ENCODE measurements around the gene C6orf120.
A peak's percentile ranks its signal among the peaks of the same experiment; 100 is the strongest.

Gene C6orf120

DNA sequence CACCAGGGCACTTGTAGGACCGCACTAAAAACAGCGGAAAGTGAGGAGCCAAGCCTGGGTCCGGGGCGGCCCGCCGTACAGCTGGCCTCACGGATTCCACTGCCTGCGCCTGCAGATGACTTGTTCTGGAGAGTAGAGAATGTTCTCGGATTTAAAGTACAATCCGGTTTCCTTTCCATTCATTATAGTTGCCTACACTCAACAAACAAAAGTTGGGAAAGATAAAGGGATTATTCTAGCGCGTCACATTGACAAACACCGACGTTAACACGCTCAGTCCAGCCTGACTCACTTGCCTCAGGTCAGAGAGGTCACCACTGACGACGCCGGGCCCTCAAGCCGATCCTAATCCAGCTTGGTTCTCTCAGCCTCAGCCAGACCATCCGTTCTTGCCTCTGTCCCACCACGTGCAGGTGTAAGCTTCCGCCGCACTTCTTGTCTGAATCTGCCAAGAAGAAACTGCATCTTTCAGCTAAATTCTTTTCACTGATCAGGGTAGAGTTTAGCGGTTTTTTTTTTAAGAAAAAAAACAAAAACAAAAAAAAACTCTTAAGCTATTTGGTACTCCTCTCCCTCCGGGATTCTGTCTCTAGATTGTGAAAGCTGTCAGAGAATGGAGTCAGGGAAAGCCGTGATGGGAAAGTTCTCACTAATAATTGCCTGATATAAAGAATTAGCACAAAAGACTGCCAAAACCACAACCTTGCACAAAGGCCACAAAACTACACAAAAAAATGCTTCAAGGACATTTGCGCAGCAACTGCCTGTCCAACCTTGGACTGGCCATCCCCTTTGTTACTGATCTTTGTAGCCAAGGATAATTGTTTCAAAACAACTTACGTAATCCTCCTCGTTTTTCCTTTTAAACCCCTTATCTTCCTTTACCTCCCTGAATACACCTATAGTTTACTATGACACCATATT lies 23.5 kb downstream of the C6orf120 start:
- peak; percentile 54 for DNase-seq

DNA sequence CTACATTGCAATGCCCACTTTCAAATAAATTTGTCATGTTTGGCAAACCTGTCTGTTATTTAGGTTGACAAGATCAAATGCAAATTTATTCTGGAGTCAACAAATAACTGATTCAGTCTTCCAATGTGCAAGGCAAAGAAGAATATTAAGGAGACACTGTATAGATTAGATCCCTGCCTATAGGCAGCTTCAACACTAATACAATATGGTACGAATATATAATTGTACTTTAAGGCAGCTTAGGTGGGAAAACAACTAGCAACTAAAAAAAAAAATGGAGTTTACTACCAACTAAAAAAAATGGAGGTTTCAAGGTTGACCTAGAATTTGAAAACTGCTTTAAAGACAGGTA lies 24.1 kb downstream of the C6orf120 start:
- no peak for DNase-seq

DNA sequence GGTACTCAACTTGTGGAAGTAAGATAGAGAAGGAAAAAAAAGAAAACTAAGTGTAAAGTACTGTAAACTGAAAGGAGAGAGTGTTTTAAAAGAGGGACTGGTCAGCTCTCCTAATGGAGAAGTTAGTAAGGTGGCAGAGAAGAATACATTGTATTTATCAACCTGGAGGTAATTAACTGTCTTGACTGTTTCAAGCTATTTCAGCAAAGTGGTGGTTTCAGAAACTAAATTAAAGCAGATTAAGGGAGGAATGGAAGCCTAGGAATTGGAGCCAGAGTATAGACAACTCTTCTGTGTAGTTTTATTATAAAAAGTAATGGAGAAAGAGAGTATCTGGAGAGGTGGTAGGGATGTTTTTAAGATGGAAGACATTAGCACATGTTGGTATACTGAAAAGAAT lies 25.0 kb downstream of the C6orf120 start:
- DNase-seq = no peak

DNA sequence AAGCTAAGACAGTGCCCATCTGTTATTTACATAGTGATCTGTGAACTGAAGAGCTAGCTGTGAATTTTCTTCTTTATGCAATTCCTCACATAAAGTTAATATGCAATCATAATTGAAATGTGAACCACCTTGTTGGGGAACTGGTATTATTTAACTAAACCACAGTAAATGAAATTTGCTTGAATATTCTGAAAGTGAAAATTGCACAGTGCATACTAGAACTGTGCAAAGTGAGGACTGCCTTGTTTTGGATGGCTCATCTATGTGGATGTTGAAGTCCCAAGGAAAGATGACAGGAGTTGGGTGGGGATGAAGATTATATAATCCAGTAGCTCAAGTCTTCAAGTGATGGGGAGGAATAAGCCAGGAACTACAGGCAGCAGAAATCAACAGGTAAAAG lies 28.0 kb downstream of the C6orf120 start:
- no peak for DNase-seq

DNA sequence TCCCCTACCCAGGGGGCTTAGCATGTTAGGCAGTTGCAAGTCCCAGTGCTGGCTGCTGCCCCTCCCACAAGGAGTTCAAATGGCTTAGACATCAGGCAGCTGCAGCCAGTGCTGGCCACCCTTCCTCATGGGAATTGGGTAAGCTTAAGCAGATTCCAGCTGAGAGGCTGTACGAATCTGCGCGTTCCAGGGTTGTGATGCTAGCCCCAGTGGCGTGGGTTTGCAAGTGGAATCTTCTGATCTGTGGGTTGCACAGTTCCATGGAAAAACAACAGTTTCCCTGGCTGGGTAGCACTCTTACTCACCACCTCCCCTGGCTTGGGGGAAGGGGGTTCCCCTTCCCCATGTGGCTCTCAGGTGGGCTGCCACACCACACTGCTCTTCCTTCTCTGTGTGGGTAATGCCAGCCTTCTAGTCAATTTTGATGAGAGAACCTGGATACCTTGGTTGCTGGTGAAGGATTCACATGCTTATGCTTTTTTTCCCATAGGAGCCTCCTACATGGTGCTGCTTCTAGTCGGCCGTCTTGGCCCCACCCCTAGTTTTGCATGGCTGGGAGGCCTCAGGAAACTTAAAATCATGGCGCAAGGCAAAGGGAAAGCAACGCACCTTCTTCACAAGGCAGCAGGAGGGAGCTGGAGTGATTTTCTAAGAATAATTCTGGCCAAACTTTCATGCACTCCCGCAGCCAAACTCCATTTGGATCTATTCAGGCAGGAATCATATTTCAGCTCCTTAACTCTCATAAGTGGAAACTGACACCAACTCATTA lies 36.5 kb downstream of the C6orf120 start:
- no peak for DNase-seq

DNA sequence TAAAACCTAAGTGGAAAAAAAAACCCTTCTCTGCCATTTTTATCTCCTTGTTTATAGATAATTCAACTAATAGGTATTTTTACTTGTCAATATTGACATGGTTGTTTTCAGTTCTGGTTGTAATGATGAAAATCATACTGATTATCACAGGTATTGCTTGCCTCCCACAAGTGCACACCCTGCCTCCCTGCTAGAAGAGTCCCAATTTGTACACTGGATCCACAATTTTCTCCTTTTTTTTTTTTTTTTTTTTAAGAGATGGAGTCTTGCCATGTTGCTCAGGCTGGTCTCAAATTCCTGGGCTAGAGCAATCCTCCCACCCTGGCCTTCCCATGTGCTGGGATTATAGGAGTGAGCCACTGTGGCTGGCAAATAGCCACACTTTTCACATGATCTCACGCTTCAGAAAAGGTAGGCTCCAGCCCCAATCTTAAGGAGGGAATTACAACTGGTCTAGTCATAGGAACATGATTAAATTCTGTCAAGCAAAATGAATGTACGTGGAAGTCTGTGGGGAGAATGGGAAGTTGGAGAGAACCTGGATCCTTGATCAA lies 37.1 kb downstream of the C6orf120 start:
- DNase-seq = no peak

DNA sequence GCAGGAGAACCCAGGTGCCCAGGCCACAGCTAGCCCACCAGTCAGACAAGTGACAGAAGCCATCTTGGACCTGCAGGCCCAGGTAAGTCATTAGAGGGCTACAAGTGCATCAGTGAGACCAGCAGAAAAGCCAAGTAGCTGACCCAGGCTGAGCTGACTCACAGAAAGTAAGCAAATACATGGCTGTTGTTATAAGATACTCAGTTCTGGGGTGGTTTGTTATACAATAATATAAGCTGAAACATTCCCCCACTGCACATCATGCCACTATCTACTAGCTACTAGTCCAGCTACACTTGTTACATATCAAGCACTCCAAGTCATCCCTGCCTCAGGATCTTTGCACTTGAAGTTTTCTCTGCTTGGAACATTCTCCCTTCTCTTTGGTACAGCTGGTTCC lies 39.4 kb downstream of the C6orf120 start:
- DNase-seq = no peak

DNA sequence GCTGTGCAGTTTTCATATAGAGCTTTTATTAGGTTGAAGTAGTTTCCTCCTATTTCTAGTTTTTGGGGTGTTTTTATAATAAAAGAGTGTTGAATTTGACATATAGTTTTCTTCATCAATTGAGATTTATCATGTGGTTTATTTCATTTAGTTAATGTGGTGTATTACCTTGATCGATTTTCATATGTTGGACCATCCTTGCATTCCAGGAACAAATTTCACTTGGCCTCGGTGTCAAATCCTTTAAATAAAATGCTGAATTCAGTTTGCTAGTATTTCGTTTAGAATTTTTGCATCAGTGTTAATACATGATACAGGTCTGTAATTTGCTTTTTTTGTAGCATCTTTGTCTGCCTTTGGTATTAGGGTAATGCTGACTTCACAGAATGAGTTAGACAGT lies 43.5 kb downstream of the C6orf120 start:
- no peak for DNase-seq

DNA sequence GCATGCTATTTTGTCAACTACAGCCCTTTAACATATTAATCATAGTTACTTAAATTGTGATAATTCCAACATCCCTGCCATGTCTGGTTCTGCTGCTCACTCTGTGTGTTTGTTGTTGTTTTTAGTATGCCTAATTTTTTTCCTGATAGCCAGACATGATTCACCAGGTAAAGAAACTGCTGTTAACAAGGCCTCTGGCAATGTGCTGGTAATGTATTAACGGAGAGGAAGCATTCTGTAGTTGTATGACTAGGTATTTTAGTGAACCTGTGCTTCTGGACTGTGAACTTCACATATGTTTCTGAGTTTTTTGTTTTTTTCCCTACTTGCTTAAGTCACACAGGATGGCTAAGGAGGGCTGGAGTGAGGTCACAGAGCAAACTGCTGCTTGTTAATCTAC lies 44.6 kb downstream of the C6orf120 start:
- no peak for DNase-seq

DNA sequence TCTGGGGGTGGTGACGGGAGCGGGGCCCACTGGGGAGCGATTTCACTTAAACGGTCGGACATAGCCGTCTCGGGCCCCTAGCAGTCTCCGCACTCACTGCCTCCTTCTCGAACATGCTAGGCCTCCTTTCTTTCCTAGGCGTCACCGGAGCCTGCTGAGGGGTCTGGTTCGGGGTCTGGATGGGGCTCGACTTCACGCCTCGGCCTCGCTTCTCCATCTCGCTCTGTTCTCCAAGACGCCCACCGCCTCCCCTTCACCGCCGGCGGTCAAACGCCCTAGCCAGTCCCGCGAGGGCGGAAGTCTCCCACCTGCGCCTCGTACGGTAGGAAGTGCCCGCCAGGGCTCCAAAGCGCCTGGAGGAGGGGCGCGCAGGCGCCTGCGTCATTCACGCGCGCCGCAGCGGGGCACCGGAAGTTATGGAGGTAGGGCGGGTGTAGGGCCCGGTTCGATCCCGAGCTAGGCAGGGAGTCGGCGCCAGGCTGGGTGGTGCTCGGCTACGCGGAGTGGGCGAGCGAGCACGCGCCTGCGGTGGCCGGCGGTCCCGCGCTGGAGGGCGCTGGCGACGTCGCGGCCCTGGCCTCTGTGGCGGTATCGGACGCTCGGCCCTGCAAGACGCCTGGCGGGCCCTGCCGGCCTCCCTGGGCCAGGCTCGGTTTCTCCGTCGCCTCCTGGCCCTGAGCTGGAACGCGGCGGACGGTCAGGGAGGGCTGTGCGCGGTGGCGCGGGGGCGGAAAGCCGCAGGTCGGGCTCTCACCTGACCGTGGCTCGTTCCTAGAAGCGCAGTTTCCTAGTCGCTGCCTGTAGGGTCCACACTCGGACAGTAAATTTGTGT lies 49.5 kb downstream of the C6orf120 start, which contains the start of the genes DYNLT2 and ERMARD:
Gene DYNLT2 (minus strand): TSS at position 331 of the 832 bp plus-strand sequence. CDS start 114 bp downstream, at position 217.
Gene ERMARD (plus strand): TSS at position 381 of the 832 bp plus-strand sequence. CDS start 36 bp downstream, at position 417.
- peak; percentile 97 for DNase-seq

DNA sequence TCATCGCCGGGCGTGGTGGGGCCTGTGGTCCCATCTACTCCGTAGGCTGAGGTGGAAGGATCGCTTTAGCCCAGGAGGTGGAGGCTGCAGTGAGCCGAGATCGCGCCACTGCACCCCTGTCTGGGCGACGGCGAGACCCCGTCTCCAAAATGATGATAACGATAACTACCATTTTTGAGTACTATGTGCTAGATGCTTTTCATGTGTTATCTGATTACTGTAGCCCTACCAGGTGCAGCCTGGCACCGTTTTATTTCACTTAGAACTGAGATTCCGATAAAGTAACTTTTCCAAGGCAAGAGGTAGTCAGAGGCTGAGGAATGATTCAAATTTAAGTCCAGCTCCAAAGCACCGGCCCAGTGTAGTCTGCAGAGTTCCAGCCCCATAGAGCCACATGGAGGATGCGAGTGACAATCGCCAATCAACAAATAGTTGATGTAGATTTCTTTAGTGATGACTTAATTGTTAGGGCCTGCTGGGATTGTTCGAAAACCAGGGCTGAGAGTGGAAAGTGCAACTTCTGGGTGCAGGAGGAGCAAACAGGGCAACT lies 50.2 kb downstream of the C6orf120 start:
- DNase-seq = no peak

Measured in stimulated activated CD8-positive, alpha-beta memory T cell treated with anti-CD3 and anti-CD28 coated beads, Interleukin-4, amount 100 ng/mL, for 48 hours (primary cell).